ENCODE results near the gene MIEF1. TPM values are rescaled to one million over a fixed set of nuclear protein-coding genes. Genes with fewer than 3 reads are reported as not detected.

MIEF1 gene
- total RNA-seq, 2 donors from 2014 or later: 14.4 to 22.1 TPM

DNA sequence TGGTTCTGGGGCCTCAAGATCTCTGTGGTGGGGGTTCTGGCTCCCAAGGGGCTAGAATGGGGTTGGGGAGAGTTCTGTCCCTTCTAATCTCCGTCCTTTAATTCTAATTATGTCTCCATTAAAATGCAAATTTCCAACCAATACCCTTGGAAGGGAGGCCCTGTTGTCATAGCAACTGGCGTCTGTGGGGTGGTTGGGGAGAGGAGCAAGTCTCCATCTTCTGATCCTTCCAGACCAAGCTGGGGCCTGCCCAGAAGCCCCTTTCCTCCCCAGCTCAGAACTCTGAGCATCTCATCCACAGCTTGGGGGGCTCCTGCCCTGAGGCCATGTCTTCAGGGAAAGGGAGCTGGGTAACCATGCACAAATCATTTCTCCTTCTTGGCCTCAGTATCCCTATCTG lies 35.9 kb downstream of the MIEF1 start:
- peaks cover 0 to 10% of the 10 kb centered on the region in 2 donors for H3K4me1 ChIP-seq
- H3K27ac ChIP-seq: no peak overlapping the region
- H3K36me3 ChIP-seq: no peaks in the 10 kb centered on the region
- H3K27me3 ChIP-seq: no peaks in the 10 kb centered on the region
- TF ChIP-seq, protein P1, sequence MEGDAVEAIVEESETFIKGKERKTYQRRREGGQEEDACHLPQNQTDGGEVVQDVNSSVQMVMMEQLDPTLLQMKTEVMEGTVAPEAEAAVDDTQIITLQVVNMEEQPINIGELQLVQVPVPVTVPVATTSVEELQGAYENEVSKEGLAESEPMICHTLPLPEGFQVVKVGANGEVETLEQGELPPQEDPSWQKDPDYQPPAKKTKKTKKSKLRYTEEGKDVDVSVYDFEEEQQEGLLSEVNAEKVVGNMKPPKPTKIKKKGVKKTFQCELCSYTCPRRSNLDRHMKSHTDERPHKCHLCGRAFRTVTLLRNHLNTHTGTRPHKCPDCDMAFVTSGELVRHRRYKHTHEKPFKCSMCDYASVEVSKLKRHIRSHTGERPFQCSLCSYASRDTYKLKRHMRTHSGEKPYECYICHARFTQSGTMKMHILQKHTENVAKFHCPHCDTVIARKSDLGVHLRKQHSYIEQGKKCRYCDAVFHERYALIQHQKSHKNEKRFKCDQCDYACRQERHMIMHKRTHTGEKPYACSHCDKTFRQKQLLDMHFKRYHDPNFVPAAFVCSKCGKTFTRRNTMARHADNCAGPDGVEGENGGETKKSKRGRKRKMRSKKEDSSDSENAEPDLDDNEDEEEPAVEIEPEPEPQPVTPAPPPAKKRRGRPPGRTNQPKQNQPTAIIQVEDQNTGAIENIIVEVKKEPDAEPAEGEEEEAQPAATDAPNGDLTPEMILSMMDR (IDR thresholded peaks at IDR 0.05): no peak
- no peak for DNase-seq (ENCODE audit: low spot score)
- H3K9me3 ChIP-seq: no peaks in the 10 kb centered on the region
- no peak overlapping the region for H3K4me3 ChIP-seq

DNA sequence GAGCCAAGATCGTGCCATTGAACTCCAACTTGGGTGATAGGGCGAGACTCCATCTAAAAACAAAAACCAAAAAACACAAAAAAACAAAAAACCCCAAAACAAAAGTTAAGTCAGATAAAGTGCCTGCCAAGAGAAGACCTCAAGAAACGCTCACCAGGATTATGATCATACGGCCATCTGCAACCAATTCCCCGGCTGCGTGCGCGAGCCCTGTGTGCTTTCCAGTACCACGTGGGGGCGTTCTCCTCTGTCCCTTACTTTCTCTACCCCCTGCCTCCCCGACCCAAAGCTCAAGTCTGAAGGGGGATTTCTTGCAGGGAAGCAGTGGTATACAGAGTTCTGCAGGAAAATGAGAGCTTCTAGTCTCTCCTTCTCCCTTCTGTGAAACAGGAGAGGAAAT lies 41.0 kb downstream of the MIEF1 start:
- Histone ChIP-seq H3K9me3 (no peaks in the 10 kb centered on the region), H3K4me3 (no peak overlapping the region), H3K36me3 (no peaks in the 10 kb centered on the region), H3K27ac (no peak overlapping the region), H3K27me3 (peaks cover 0 to 5% of the 10 kb centered on the region in 2 donors), H3K4me1 (no peaks in the 10 kb centered on the region)
- DNase-seq (ENCODE audit: low spot score): no peak
- TF ChIP-seq, protein P1 (IDR thresholded peaks at IDR 0.05): no peak

DNA sequence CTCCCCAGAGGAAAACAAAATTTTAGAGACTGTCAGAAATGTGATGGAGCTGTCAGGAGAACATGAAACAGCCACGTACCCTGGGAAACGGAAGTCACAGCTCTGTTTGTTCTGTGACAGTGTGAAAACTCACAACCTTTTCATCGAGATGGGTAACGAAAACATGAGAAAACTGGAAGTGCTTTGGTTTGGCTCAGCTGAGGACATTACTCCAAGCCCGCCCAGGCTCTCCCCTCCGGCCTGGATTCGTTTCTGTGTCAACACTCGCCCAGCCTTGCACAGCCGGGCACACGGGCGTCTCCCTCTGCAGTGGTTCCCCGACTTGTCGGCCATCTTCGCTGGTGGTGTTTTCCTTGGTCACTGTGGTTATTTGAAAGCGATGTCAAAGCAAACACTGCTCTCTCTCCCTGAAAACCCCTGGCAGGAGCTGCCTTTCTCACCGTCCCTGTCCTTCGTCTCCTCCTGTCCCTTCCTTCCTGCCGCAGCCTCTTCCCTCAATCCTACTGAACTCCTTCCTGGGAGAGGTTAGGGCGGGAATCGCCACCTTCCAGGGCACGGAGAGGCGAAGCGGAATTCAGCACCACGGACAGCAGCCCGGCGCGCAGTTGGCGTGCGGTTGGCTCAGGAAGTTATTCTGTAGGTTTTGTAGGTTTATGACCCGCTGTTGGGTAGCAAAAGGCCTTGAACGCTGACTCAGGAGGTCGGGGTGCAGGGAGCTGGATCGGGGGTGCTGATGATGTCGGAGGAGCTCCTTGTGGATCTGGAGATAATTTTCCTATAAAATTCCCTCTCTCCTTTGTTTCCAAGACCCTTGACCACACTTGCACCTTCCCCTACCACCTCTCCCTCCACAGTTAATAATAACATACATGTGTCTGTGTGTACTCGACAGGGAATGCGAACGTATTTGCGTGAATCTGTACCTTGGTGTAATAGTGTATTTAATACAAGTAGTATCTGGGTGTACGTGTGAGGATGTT lies 43.6 kb downstream of the MIEF1 start:
- peaks cover 0 to 5% of the 10 kb centered on the region in 2 donors for H3K27me3 ChIP-seq

DNA sequence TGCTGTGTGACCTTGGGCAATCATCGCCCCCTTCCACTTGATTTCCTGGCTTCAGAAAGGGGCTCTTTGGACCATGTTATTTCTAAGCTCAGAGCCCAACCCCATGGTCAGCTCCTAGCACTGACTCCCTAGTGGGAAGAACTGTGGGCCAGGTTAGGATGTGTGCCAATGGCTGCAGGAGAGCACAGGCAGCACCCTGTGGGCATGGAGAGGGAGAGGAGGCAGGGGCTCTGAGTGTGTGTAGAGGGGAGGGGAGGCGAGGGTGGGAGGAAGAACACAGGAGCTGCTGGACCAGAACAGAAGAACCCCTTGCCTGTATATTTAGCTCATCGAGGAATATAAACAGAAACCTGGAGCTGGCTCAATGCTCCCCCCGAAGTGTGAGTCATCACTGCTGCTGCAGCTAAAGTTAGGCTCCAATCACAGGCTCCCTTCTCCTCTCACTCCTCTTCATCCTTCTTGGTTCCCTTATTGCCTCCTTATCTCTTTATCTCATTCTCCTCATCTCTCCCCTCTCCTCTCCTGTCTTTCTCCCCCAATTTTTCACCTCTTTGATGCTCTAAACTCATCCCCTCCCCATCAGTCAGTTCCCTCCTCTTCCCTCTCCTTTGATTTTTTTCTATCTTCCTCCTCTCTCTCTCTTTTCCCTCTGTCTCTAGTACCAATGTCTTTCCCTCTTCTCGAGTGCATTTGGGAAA lies 44.9 kb downstream of the MIEF1 start:
- peaks cover 0 to 5% of the 10 kb centered on the region in 2 donors for H3K27me3 ChIP-seq
- DNase-seq (ENCODE audit: low spot score): no peak

More for the DNA sequence above, 43.6 kb downstream of the MIEF1 start:
- Histone ChIP-seq H3K9me3 (no peaks in the 10 kb centered on the region), H3K4me1 (no peaks in the 10 kb centered on the region), H3K27ac (no peak overlapping the region), H3K36me3 (no peaks in the 10 kb centered on the region), H3K4me3 (no peak overlapping the region)
- DNase-seq (ENCODE audit: low spot score): no peak
- TF ChIP-seq, protein P1 (IDR thresholded peaks at IDR 0.05): no peak

DNA sequence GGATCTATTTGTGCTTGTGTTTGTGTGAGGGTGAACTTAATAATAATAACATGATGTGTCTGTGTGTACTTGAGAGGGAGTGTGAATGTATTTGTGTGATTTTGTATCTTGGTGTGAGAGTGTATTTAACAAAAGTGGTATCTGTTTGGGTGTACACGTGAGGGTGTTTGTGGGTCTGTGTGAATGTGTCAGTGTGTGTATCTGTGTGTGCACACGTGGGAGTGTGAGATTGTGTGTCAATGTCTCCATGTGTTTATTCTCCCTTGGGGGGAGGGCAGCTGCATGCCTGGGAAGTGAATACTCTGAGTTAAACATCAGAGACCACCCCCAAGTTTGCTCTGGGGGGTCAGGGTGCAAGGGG lies 45.5 kb downstream of the MIEF1 start:
- TF ChIP-seq, protein P1 (IDR thresholded peaks at IDR 0.05): no peak
- no peak for DNase-seq (ENCODE audit: low spot score)
- Histone ChIP-seq H3K9me3 (no peaks in the 10 kb centered on the region), H3K4me3 (no peak overlapping the region), H3K27ac (no peak overlapping the region), H3K27me3 (peaks cover 0 to 5% of the 10 kb centered on the region in 2 donors), H3K36me3 (no peaks in the 10 kb centered on the region), H3K4me1 (no peaks in the 10 kb centered on the region)

More for the DNA sequence above, 44.9 kb downstream of the MIEF1 start:
- Histone ChIP-seq H3K9me3 (no peaks in the 10 kb centered on the region), H3K4me3 (no peak overlapping the region), H3K4me1 (no peaks in the 10 kb centered on the region), H3K36me3 (no peaks in the 10 kb centered on the region), H3K27ac (no peak overlapping the region)
- TF ChIP-seq, protein P1 (IDR thresholded peaks at IDR 0.05): no peak
